GM21619 (cell line): Measurements from ENCODE around the gene TMEM250.
A peak's percentile ranks its signal among the peaks of the same experiment; 100 is the strongest.
"Not testable (repeated sequence)": the region's sequence is repeated elsewhere in the genome, so short reads cannot be mapped to it uniquely, and the experiment has no call there.

Experiments
- ATAC-seq: cut with Tn5 transposase; IDR thresholded peaks from one replicate; pipeline ENCODE4 v1.9.1; 2021; ENCODE audit not compliant: unreplicated experiment

The TMEM250 gene, protein sequence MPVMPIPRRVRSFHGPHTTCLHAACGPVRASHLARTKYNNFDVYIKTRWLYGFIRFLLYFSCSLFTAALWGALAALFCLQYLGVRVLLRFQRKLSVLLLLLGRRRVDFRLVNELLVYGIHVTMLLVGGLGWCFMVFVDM

DNA sequence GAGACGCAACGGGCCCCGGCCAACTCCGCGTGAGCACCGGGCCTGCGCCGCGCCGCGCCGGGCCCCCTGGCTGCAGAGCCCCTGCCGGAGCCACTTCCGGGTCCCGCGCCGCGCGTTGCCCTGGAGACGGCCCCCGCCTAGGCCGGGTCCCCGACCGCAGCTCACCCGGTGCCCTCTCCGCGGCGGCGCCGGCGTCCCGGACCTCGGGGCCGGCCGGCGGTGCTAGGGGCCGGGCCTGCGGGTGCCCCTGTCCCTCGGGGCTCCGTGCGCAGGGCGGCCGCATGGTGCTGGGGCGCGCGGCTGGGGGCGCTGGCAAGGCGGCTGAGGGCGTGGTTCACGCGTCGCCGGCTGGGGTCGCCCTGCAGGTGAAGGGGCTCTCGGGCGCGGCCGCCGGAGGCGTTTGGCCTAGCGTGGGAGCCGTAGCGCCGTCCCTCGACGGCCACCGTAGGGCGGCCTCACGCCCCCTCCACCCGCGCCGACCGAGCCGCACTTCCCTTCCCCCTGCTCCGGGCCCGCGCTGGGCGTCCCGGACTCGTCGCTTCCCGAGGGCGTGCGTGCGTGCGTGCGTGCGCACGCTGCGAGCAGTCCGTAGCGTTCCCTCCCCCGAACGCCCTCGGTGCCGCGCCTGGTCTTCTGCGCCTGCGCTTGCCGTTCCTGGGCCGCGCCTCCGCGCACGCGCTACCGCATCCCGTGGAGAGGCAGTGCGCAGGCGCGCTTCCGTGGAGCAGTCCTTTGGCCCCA lies at the start of gene TMEM250:
Gene TMEM250 (minus strand): TSS at position 556 of the 741 bp plus-strand sequence. CDS start 1,975 bp downstream, outside the sequence.
- ATAC-seq = peak; percentile 60

DNA sequence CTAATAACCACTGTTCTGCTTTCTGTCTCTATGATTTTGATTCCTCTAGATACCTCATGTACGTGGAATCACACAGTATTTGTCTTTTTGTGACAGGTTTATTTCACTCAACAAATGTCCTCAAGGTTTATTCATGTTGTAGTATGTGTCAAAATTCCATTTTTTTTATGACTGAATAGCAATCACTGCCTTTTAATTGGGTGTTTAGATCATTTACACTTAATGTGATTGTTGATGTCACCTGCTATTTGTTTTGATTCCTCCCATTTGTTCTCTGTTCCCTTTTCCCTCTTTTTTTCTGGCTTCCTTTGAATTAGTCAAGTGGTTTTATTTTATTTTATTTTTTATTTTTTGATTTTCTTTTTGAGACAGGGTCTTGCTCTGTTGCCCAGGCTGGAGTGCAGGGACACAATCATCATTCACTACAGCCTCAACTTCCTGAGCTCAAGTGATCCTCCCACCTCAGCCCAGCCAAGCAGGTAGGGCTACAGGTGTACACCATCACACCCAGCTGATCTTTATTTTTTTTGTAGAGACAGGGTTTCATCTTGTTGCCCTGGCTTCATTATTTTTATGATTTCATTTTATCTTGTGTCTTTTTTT lies 44.7 kb upstream of the TMEM250 start:
- ATAC-seq = no peak

DNA sequence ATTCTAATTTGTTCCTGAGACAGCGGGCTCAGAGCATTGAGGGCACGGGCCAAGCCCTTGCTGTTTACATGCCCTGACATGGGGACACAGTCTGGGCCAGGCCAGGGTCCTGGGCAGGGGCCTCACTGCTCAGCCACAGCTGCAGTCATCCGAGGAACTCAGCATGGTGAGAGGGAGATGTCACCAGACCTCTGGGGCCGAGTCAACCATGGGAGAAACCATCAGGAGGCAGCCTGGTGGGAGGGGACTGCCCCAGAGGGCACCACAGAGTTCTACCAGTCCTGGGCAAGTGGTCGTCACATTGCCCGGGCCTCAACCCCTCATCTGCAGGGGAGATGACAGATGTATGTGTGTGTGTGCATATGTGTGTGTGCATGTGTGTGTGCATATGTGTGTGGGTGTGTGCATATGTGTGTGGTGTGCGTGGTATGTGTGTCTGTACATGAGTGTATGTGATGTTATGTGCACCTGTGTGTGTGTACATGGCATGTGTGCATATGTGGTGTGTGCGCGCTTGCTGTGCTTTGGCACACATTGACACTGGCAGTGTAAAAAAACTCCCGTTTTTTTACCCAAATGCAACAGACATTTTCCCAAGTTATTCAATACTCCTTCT lies 42.4 kb upstream of the TMEM250 start:
- no peak for ATAC-seq

DNA sequence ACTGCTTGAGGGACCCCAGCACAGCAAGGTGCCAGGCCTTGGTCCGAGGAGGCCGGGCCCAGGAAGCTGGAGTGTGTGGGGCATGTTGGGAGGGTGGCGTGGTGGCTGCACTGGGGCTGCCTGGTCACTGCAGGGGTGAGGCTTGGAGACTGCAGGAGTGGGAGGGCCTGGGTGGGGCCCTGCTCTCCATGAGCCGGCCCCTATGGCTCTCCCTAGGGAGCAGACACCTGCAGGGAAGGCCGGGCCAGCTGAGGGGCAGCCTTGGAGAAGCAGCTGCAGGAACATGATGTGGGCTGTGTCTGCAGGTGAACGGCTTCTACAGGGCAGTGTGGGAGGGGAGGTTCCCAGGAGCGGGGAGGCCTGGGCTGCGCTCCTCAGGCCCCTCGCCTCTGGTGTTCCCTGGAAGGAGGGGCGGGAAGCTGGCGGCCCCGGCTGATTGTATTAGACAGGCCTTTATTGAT lies 41.7 kb upstream of the TMEM250 start:
- no peak for ATAC-seq

DNA sequence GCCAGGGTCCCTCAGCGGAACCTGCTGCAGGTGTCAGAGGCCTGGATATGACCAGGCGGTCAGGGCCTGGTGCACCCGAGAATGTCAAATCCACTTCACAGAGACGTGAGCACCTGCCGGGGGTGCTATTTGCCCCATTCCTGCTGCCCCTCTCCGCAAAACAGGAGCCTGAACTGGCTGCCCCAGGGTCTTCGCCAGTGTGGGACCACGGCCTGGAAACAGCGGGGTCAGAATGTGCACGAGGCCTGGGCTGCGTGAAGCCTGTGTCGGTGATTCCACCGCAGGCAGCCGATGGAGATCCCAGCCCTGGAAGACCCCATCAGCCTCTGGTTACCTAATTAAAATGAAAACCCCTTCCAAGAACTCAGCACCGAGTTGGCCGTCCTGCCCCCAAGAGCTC lies 41.2 kb upstream of the TMEM250 start:
- no peak for ATAC-seq

DNA sequence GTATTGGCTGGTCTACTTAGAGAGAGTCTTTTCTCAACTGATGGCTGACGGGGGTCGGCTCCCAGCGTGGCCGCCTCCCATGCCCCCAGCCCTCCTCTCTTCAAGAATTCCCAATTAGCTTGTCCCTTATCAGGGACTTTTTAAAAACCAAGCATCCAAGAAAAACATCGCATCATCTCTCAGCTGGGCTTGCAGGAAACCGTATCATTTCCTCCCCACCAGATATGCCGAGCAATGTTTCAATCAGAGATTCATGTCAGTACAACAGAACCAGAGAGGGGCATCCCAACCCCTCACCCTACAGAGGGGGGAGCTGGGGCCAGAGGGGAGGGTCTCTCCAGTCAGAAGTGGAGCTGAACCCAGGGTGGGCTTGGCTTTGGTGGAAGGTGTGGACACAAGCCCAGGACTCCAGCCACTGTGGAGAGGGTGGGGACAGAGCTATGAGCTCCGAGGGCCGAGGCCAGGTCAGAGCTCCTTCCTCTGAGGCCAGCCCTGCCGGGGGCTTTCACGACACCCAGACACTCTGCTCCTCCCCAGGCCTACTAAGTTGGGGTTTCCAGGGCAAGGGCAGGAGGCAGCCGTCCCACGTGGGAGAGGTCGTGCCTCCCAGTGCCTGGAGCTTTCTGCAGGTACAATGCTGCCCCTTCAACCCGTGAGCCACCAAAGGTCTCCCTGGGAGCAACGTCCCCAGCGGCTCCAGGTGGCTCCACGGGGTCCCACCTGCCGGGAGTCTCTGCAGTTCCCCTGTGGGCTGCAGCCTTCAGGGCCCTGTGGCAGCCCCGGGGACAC lies 39.0 kb upstream of the TMEM250 start:
- ATAC-seq = no peak

DNA sequence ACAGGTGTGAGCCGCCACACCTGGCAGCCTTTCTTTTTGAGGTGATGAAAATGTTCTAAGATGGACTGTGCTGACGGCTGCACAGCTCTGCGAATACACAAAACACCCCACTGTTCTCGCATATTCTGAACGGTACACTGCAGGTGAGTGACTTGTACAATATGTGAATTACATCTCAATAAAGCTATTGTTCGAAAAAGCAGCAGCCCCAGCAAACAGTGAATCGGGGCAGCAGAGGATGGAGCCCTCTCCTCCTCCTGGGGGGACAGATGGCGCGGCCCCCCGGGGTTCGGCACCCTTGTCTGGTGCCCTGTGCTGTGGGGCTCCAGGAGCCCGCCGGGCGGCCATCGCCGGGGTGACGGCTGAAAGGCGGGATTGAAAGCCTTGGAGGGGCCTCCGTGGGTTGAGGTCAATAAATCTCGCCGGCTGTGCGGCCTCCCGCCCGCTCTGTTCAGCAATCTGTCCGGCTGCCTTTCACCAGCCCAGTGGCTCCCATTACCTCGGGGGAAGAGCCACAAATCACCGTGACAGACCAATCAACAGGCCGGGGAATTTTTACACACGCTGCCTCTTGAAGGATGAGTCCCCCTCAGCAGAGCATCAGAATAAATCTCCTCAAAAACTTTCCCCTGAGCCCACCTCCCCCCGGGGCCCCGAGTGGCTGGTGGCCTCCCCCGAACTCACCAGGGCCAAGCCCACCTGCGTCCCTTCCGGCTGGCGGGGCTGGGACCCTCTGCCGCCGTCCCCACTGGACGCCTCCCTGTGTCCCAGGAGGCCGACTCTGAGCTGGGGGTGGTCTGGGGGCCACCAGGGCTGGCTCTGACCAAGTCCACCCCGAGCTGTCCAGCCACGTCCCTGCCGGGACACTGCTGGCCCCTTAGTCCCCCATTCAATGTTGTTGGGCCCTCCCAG lies 37.8 kb upstream of the TMEM250 start:
- ATAC-seq = no peak

DNA sequence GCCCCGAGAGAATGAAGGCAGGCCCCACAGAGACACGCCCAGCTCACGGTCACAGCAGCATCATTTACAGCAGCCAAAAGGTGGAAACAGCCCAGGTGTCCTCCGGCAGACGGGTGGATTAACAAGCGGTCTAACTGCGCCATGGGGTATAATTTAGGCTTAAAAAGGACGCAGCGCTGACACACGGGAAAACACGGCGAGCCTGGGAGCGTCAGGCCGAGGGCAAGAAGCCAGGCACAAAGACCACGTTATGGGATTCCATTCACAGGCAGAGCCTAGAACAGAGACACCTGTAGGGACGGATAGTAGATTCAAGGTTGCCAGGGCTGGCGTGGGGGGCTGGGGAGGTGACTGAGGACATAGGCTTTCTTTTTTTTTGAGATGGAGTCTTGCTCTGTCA lies 36.9 kb upstream of the TMEM250 start:
- no peak for ATAC-seq

DNA sequence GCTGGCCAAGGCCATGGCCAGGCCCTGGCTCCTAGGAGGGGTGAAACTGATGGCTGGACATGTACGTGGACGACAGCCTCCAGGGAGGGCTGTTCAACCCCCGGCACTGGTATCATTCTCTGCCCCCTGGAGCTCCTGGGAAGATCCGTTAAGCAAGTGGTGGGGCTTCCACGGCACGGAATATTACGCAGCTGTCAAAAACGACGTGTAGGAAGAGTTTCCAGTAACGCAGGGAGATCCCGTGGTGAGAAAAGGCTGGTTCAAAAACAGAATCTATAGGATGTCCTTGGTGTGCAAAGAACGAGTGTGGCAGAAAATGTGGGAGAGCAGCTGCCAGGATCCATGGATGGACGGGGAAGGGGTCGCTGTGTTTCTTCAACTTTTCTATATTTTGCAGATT lies 36.3 kb upstream of the TMEM250 start:
- ATAC-seq = no peak

DNA sequence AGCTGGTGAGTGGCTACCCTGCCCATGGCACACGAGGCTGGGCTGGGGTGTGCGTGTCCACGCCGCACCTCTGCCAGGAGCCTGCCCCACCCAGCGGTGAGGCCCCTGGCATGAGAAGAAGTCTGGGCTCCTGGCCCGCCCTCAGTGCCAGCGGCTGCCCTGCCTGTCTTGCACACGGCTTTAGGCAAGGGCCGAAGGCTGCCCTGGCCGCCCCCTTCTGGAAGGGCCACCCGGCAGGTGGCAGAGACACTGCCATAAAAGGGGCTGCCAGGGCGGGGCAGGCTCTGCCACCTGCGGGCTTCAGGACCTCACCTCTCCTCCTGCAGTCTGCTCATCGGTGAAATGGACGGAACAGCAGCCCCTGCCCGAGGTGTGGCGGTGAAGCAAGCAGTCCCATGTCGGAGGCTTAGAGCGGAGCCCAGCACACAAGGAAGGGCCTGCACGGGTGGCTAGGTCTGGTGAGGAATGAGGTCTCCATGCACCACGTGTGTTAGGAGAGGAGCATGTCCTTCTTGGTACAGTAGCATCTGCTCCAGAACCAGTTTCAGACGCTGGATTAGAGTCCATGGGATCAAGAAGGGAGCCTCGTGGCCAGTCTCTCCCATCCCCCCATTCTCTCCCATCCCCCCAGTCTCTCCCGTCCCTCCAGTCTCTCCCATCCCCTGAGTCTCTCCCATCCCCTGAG lies 34.8 kb upstream of the TMEM250 start:
- no peak for ATAC-seq

DNA sequence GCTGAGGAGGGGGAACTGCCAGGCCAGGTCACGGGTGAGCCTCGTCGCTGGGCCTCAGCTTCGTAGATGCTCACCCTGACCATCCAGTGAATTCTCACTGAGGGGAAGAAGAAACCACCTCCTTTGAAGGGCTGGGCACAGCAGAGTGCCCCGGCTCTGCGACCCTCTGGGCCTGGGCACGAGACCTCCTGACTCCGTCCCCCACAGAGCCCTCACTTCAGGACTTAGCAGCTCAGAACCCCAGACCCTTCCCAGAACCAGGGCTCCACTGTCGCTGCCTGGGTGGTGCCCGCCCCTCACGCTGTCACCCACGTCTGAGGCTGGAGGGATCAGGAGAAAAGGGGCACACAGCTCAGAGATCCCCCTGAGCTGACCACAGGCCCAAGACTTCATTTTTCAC lies 34.3 kb upstream of the TMEM250 start:
- no peak for ATAC-seq

DNA sequence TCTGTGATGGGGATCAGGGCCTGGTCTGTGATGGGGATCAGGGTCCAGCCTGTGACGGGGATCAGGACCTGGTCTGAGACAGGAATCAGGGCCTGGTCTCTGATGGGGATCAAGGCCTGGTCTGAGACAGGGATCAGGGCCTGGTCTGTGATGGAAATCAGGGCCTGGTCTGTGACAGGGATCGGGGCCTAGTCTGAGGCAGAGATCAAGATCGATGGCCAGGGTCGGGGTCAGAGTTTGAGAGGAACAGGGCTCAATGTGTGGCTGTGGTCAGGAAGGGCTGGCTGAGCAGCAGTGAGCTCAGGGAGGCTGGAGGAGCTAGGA lies 33.8 kb upstream of the TMEM250 start:
- ATAC-seq = no peak

DNA sequence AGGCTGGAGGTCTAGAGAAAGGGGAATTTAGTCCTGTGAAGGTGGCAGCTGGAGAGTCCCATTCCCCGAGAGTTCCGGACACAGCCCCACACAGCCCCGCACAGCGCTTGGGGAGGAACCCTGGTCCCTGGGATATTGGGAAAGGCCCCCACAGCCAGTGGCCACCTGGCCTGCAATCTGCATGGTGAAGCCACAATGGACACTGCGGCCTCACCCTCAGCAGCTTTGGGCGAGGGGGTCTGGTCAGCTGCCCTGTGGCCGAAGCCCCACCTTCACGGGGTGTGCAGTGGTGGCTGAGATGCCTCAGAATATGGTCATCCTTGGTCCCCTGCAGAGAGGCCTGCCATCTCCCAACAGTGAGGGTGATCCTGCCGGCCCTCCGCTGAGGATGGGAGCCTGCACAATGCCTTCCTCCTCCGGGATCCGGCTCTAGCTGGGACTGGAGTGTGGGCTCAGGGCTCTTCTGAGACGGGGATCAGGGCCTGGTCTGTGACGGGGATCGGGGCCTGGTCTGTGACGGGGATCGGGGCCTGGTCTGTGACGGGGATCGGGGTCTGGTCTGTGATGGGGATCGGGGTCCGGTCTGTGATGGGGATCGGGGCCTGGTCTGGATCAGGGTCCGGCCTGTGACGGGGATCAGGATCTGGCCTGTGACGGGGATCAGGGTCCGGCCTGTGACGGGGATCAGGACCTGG lies 33.3 kb upstream of the TMEM250 start:
- no peak for ATAC-seq

DNA sequence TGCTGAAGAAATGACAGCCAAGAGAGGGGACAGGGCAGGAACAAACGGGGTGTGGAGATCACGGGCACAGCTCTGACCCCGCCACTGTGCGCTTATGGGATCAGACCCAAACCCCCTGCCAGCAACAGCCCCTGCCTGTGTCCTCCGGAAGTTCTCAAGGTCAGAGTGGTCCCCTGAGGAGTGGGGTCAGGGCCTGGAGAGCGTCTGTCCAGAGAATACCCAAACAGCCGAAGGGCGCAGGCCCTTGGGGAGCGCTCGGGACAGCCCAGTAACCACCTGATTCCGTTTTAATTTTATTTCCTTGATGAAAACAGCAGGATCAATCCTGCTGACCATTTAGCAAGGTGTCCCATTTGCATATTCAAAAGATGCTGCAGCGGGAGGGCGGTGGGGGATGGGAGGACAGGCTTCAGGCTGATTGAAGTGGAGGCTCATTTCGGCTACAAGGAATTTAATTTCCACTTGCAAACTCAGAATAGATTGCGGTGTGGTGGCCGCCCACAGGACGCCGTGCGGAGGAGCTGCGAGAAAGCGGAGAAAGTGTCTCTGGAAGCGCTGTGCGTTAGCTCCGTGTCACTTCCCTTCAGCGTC lies 32.6 kb upstream of the TMEM250 start:
- ATAC-seq = no peak

DNA sequence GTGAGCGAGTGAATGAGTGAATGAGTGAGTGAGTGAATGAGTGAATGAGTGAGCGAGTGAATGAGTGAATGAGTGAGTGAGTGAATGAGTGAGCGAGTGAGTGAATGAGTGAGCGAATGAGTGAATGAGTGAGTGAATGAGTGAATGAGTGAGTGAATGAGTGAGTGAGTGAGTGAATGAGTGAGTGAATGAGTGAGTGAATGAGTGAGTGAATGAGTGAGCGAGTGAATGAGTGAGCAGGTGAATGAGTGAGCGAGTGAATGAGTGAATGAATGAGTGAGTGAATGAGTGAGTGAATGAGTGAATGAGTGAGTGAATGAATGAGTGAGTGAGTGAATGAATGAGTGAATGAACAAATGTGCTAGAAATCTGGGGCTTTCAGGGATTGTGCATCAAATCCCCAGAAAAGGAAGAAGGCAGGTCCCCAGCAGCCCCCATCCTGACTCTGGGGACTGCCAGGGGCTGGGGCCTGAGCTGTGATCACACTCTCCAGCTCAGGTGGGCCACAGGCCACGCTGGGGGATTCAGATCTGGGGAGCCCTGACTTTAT lies 32.1 kb upstream of the TMEM250 start:
- ATAC-seq = not testable (repeated sequence)

DNA sequence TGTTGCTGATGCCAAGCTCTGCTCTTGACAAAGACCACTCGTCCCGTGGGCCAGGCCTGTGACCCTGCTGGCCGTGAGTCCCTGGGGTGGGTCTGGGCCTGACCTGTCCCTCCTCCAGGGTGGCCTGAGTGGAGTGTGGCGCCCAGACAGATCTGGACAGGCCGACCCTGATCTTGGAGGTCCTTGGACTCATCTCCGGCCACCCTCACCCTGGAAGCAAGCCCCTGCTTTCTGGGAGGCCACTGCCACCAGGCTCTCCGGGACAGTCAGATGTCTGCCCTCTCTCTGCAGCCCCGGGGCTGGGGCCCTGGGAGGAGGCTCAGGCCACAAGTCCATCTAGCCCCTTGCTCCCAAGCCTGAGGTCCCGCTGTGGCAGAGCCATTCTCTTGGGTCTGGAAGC lies 31.2 kb upstream of the TMEM250 start:
- no peak for ATAC-seq

DNA sequence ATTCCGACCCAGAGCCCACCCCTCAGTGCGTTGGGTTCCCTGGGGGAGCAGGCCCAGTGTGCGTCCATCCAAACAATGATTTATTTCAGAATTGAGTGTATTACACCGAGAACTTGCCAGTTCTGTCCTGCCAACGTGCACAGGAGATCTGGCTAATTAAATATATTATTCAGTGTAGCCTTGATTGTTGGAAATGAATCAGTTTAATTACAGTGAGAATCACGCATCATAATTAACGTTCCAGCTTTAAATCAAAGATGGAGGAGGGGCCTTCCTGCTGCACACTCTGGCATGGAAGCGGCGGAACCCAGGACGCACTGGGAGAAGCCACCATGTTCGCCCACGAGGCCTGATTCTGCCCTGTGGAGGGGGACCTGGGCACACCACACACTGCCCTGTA lies 30.7 kb upstream of the TMEM250 start:
- ATAC-seq = no peak

DNA sequence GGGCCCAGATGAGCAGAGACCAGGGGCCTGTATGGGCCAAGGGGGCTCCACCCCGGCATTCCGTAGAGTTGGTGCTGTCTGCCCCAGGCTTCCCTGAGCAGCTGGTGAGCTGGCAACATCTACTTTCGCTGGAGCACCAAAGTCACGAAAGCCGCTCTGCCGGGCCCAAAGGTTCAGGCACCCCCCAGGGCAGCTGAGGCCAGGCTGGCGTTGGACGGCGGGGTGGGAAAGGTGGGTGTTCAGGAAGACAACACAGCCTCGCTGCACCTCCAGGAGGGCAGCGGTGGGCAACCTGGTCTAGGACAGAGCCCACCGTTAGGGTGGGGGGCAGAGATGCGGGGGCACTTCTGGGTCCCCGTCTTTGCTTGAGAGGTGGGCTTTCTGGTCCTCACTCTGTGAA lies 30.1 kb upstream of the TMEM250 start:
- no peak for ATAC-seq
